K562 (cell line): ENCODE data around the gene BRMS1. TPM values are rescaled to one million over a fixed set of nuclear protein-coding genes. Genes with fewer than 3 reads are reported as not detected.

ENCODE experiments used
- ARID3A ChIP-seq: IDR thresholded peaks from 2 replicates; pipeline ENCODE4 v1.6.1; 2012; ENCODE audit warnings: low read depth, low read length, improper control_type of control experiment, borderline replicate concordance
- CHD2 ChIP-seq: IDR thresholded peaks from 2 replicates; pipeline ENCODE4 v1.6.1; 2011; ENCODE audit warnings: low read depth, low read length
- HDAC1 ChIP-seq, 2 experiments: fragments of 450-650 bp; IDR thresholded peaks; 2 replicates each; pipeline ENCODE4 v1.6.1; 2016 to 2017; ENCODE audit warnings: inconsistent platforms in 1 of 2, mild to moderate bottlenecking in 1 of 2, moderate library complexity in 1 of 2
- JUN ChIP-seq, 2 experiments: sonication (generic) in 1 of 2; formaldehyde crosslinking in 1 of 2; IDR thresholded peaks; 2 replicates each; pipeline versions ENCODE4 v1.6.1 to v1.8.0; 2012 to 2022; ENCODE audit warnings: borderline replicate concordance in 2 of 2, mild to moderate bottlenecking in 2 of 2, improper control_type of control experiment in 1 of 2, low read depth in 1 of 2, low read length in 1 of 2, missing genetic modification reagents in 1 of 2
- LEF1 ChIP-seq: fragments of 450-650 bp; IDR thresholded peaks from 2 replicates; pipeline ENCODE4 v1.6.1; 2016; ENCODE audit warnings: mild to moderate bottlenecking
- ZBTB40 ChIP-seq, 2 experiments: fragments of 450-650 bp in 1 of 2; sonication (generic) in 1 of 2; formaldehyde crosslinking in 1 of 2; IDR thresholded peaks; 2 replicates each; pipeline versions ENCODE4 v1.7.1 to v1.9.0; 2016 to 2022; ENCODE audit warnings: inconsistent platforms in 1 of 2, mild to moderate bottlenecking in 1 of 2, missing genetic modification reagents in 1 of 2
- ZFP1 ChIP-seq: fragments of 450-650 bp; formaldehyde crosslinking; IDR thresholded peaks from 2 replicates; pipeline ENCODE4 v1.4.0; 2020; ENCODE audit warnings: mild to moderate bottlenecking, mixed read lengths
- ZFX ChIP-seq: sonication (generic); formaldehyde crosslinking; IDR thresholded peaks from 2 replicates; pipeline ENCODE4 v1.8.0; 2022; ENCODE audit warnings: mild to moderate bottlenecking, missing genetic modification reagents, moderate library complexity
- polyA plus RNA-seq, 8 experiments: library from polyadenylated mRNA; depleted of rRNA in 4 of 8; stranded (reverse) in 5 of 8; unstranded in 3 of 8; fragments of >200 nt; fragmentation: Nextera tagmentation in 2 of 8; fragmentation: Illumina TruSeq in 1 of 8; extraction: Ambion mirVana in 2 of 8; extraction: Trizol in 1 of 8; gene quantifications; 2 replicates each; pipeline versions ENCODE4 v1.2.1 to v1.2.3, GENCODE V29; 2011 to 2014; ENCODE audit warnings: inconsistent platforms in 1 of 8, missing spikeins in 1 of 8
- total RNA-seq, 7 experiments: library from RNA; depleted of rRNA in 6 of 7; stranded (reverse); fragments of >200 nt in 6 of 7; fragmentation: Illumina TruSeq in 2 of 7; extraction: Trizol in 2 of 7; gene quantifications; 2 replicates each; pipeline versions ENCODE4 v1.2.1 to v1.2.3, GENCODE V29; 2011 to 2021; ENCODE audit warnings: low replicate concordance in 1 of 7
- TF ChIP-seq, protein P1 (sequence below): fragments of 250-450 bp; sonication (Bioruptor Pico); IDR thresholded peaks from 2 replicates; pipeline ENCODE4 v1.9.0; 2021; ENCODE audit warnings: mild to moderate bottlenecking, inconsistent platforms
- TF ChIP-seq, protein P2 (sequence below), 3 experiments: fragments of 200-800 bp in 1 of 3; sonication (Bioruptor generic) in 1 of 3; sonication (generic) in 1 of 3; formaldehyde crosslinking in 1 of 3; IDR thresholded peaks; 2 replicates each; pipeline versions ENCODE4 v1.6.1 to v1.8.0; 2016 to 2022; ENCODE audit warnings: mild to moderate bottlenecking in 2 of 3, missing compliant biosample characterization in 2 of 3, missing genetic modification characterization in 2 of 3, missing genetic modification reagents in 1 of 3

The BRMS1 gene
- total and polyA plus RNA-seq, 9 of the 15 experiments (the other 6 are each of a cell fraction or from before 2014, with no cell fraction given): 2.2 to 78.8 (median 33.4) TPM

GRCh38 chr11:66347425-66348276 is 2.7 kb upstream of the BRMS1 start, which contains the start of gene B4GAT1 (continued):
- no peak for TF ChIP-seq ARID3A
- TF ChIP-seq ZFX: peak; percentile 39
- TF ChIP-seq, protein P1, sequence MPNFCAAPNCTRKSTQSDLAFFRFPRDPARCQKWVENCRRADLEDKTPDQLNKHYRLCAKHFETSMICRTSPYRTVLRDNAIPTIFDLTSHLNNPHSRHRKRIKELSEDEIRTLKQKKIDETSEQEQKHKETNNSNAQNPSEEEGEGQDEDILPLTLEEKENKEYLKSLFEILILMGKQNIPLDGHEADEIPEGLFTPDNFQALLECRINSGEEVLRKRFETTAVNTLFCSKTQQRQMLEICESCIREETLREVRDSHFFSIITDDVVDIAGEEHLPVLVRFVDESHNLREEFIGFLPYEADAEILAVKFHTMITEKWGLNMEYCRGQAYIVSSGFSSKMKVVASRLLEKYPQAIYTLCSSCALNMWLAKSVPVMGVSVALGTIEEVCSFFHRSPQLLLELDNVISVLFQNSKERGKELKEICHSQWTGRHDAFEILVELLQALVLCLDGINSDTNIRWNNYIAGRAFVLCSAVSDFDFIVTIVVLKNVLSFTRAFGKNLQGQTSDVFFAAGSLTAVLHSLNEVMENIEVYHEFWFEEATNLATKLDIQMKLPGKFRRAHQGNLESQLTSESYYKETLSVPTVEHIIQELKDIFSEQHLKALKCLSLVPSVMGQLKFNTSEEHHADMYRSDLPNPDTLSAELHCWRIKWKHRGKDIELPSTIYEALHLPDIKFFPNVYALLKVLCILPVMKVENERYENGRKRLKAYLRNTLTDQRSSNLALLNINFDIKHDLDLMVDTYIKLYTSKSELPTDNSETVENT (CRISPR knock-in tag): peak; percentile 16; the same call in 1 of the 2 replicates
- TF ChIP-seq ZFP1 (CRISPR knock-in tag): no peak
- TF ChIP-seq LEF1: no peak
- peak; percentile 45 for TF ChIP-seq CHD2
- TF ChIP-seq JUN (IDR thresholded peaks at IDR 0.05; ENCODE audit: borderline replicate concordance, low read depth, low read length): peak; percentile 40; the same call in 1 of the 2 replicates
- TF ChIP-seq JUN (CRISPR knock-in tag; IDR thresholded peaks at IDR 0.05; ENCODE audit: borderline replicate concordance): no peak
- TF ChIP-seq HDAC1 (IDR thresholded peaks at IDR 0.05): peak; percentile 15 to 48; a peak in 1 of 4 replicates
- TF ChIP-seq, protein P2, sequence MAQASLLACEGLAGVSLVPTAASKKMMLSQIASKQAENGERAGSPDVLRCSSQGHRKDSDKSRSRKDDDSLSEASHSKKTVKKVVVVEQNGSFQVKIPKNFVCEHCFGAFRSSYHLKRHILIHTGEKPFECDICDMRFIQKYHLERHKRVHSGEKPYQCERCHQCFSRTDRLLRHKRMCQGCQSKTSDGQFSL (CRISPR knock-in tag; IDR thresholded peaks at IDR 0.05): peak; percentile 96
- TF ChIP-seq, protein P2 (tag; IDR thresholded peaks at IDR 0.05): peak in 1 of 2 experiments; percentile 86; a peak in 2 of 4 replicates
- TF ChIP-seq ZBTB40 (IDR thresholded peaks at IDR 0.05): peak; percentile 92
- TF ChIP-seq ZBTB40 (CRISPR knock-in tag; IDR thresholded peaks at IDR 0.05): no peak
